ENCODE data around the gene CDC123. TPM values are rescaled to one million over a fixed set of nuclear protein-coding genes. Genes with fewer than 3 reads are reported as not detected.
"Not testable (repeated sequence)": the region's sequence is repeated elsewhere in the genome, so short reads cannot be mapped to it uniquely, and the experiment has no call there.

Gene CDC123
- total RNA-seq, 1 experiment from 2014 or later, result 138 TPM

DNA sequence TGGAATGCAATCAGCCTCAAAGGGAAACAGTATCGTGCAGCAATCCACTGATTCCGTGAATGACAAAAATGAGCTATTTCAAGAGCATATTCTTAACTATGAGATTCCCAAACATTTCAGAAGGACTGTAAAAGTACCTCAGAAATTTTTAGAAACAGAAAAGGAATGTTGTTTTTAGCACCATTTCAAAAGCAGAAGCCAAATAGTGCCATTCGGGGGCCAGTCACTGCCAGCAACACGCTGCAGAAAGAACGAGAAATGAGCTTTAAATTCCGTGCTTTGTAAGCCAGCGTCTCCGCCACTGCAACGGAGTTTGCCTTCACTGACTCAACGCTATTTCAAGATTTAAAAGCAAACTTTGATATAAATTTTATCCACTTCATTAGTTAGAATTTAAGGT is 6.6 kb upstream of the CDC123 start:
- DNase-seq (ENCODE audit: extremely low read depth, low read depth), result no peak

DNA sequence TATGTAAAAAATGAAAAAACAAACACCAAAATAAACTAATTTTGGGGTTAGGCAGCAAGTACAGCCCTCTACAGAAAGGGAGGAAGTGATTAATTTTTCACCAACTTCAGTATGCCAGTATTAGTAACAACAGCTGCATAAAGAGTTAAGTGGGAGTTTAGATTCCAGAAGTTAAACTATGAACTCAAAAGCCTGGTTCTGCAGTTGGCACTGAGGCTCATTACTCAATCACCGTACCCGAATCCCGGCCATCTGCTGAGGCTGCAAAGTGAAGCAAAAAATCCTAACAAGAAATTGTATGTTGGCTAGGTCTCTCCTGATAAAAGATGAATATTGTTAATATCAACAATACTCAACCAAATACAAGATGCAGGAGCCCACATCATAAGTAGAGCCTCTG is 4.3 kb upstream of the CDC123 start:
- DNase-seq (ENCODE audit: extremely low read depth, low read depth), result no peak

DNA sequence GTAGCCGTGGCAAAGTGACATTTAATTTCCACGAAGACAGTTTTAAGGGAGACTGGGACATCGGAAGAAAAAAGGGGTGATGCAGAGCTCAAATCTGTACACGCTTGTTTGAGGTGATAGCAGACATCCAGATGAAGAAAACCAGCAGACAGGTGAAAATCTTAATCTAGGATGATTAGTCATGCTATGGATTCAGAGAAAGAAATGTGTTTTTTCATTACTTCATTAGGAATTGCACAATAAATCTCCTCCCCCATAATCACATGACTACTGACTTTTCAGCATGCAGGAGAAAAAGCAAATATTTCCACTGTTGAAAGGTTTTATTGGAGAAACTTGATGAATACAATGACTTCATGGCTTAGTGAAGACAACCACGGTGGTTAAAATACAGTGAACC is 2.8 kb upstream of the CDC123 start:
- no peak for DNase-seq (ENCODE audit: extremely low read depth, low read depth)

DNA sequence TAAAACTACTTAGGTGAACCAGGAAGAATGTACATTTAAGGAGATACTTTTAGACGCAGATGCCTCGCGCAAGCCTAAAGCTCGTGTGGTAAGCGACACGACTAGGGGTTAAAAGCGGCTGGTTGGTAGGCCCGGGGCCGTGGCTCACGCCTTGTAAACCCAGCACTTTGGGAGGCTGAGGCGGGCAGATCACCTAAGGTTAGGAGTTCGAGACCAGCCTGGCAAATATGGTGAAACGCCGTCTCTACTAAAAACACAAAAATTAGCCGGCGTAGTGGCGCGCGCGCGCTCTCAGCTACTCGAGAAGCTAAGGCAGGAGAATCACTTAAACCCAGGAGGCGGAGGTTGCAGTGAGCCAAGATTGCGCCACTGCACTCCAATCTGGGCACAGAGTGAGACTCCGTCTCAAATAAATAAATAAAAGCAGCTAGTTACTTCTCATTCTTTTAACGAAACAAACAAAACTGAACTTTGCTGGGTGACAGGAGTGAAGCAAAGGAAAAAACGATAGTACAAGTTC is 1.2 kb upstream of the CDC123 start:
- peak; percentile 9 for DNase-seq (ENCODE audit: extremely low read depth, low read depth)

DNA sequence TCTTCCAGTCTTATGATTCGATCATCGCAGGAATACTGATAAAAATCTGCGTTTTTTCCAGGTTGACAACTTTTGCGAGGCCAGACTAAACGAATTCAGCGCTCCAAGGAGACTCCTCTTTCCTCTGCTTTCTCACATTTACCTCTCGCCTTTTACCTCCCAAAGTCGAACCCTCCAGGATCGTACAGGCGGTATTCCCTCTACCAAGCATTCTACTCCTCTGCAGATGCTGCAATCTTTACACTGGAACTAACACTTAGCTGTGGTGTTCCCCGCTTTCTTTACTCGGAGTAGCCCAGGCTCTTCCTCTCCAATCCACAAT is 746 bp upstream of the CDC123 start:
- no peak for DNase-seq (ENCODE audit: extremely low read depth, low read depth)

DNA sequence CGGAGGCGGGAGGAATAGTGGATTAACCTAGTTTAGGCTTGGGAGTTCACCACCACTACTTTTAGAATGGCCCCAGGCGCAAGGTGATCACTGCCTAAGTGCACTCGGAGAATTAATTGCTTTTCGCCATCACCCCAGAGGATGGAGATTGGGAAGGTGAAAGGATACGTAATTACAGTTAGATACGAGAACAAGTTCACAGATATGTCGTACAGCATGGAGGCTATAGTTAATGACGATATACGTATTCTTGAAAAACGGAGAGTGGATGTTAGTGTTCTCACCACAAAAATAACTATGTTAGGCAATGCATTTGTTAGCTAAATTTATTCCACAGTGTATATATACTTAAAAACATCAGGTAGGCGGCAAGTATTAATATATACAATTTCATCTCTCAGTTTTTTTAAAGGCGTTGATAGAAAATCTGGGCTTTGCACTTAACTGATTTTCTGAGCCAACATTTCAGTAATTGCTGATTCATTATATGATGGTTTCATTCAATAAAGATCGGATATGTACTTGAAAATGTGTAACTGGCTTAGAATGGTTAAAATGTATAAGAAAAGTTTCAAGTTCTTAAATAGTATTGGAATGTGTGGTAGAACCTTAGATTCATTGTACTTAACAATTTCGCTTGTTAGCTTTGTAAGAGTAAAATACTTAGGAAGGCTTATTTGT is 683 bp downstream of the CDC123 start:
- no peak for DNase-seq (ENCODE audit: extremely low read depth, low read depth)

DNA sequence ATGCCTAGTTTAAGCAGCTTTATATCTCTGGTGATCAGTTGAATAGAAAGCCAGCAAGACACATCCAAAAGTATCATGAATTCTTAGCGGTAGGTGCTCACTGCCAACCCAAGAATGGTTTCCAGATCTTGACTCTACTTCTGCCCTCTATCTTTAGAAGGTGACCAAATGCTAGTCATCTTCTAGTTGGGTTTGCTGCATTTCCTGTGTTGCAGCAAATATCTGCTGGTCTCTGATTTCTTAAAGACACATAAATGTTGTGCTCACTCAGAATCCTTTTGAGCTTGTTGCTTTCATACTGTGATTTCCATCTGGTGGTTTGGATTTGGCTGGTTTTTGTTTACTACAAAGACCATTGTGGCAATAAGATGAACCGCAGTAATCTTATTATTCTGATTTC is 2.2 kb downstream of the CDC123 start:
- no peak for DNase-seq (ENCODE audit: extremely low read depth, low read depth)

DNA sequence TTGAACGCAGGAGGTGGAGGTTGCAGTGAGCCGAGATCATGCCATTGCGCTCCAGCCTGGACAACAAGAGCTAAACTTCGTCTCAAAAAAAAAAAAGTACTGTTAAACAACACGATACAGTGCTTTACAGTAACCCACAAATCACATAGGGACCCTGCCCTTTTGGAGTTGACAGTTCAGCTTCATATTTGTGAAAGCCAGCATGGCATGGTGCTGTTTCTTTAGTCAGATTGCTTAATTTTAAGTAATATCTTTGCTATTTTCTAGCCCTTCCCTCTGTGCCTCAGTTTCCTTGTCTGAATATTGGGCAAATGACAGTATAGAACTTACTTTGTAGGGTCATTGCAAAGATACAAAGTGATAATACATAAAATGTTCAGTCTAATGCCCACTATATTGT is 4.9 kb downstream of the CDC123 start:
- no peak for DNase-seq (ENCODE audit: extremely low read depth, low read depth)

DNA sequence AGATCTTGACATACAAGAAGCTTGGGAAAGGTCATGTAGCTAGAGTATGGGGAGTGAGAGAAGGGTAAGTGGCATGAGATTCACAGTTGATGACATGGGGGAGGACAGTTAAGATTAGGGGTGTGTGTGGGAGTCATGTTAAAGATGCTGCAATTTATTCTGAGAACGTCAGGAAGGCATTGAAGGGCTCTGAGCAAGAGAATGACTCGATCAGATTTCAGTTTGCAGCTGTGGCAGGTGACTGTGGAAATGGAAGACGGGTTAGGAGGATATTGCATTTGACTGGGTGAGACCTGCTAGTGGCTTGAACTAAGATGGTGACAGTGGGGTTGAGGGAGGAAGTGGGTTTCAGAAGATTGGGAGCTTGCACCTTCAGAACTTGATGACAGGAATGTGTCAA is 5.6 kb downstream of the CDC123 start:
- no peak for DNase-seq (ENCODE audit: extremely low read depth, low read depth)

DNA sequence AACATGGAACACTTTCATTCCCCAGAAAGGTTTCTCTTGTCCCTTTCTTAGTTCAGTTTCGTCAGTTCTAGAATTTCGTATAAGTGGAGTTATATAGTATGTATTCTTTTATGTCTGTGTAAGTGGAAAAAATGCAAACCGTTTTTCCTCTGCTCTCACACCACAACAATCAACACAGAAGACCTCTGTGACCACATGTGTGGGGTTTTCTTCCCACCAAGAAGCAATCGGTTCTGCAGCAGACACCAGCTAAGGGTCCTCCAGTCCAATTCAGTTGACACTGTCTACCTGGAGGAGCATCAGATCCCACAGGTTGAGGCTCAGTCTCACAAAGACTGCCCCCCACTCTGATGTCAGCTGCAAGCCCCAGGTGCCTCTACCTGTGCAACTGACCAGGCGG is 6.2 kb downstream of the CDC123 start:
- no peak for DNase-seq (ENCODE audit: extremely low read depth, low read depth)

DNA sequence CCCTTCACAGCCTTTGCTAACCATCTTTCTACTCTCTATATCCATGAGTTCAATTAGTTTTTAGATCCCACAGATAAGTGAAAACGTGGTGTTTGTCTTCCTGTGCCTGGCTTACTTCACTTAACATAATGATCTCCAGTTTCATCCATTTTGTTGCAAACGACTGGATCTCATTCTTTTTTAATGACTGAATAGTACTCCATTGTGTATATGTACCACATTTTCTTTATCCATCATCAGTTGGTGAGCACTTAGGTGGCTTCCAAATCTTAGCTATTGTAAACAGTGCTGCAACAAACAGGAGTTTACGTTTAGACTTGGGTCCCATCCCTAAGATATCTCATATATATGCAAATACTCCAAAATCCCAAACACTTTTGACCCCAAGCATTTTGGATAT is 9.1 kb downstream of the CDC123 start:
- no peak for DNase-seq (ENCODE audit: extremely low read depth, low read depth)

DNA sequence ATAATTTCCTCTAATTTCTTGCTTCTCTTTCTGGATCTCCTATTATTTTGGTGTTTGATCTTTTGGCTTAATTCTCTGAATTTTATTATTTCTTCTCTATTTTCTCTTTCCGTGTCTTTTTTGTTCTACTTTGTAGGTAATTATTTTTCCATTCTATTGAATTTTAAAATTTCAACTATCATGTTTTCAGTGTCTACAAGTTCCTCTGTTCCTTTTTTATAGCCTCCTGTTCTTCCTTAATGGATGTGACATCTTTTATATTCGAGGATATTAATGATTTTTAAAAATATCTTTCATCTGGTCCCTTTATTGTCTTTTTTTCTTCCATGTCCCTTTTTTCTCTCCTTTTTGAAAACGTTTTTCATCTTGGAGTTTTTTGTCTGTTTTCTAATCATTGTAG is 11.1 kb downstream of the CDC123 start:
- no peak for DNase-seq (ENCODE audit: extremely low read depth, low read depth)

DNA sequence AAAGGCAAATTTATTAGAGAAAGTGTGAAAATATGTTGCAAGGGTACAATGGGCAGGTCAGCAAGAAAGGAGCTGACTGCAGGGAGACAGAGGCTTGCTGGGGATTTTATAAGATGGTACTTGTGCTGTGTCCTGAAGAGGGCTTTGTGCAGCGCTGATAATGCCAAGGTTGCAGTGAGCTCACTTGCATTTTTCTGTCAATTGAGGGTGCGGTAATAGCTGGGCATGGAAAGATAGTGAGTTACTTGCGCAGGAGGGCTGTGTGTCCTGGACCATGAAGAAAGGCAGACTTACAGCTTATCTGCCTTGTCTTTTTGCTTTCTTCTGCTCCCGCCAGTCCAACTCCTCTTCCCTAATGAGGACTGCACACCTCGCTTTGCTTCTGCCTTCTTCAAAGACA is 12.5 kb downstream of the CDC123 start:
- no peak for DNase-seq (ENCODE audit: extremely low read depth, low read depth)

DNA sequence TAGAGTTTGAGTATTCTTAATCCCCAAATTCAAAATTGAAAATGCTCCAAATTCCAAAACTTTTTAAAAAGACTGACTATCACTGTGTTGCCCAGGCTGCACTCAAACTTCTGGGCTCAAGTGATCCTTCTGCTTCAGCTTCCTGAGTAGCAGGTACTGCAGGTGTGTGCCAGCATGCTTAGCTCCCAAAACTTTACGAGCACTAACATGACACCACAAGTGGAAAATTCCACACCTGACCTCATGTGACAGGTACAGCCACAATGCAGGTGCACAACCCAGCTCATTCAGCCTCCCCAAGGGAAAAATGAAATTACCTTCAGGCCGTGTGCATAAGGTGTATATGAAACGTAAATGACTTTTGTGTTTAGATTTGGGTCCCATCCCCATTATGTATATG is 16.5 kb downstream of the CDC123 start:
- DNase-seq (ENCODE audit: extremely low read depth, low read depth), result no peak

DNA sequence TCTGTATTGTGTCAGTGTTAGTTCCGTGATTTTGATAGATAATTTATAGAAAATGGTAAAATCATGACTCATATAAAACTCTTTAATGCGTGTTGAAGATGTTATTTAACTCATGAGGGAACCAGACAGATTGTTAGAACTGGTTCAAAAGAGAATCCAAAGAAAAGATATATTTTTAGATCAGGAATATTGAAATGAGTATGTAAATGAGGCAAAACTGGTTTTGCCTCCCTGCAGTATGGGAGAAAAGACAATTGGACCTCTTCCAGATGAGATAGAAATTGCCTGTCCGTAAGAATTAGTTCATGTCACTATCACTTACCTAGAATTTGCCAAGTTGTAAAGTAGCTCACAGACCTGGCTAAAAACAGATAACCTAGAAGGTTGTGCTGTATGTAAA is 17.6 kb downstream of the CDC123 start:
- no peak for DNase-seq (ENCODE audit: extremely low read depth, low read depth)

DNA sequence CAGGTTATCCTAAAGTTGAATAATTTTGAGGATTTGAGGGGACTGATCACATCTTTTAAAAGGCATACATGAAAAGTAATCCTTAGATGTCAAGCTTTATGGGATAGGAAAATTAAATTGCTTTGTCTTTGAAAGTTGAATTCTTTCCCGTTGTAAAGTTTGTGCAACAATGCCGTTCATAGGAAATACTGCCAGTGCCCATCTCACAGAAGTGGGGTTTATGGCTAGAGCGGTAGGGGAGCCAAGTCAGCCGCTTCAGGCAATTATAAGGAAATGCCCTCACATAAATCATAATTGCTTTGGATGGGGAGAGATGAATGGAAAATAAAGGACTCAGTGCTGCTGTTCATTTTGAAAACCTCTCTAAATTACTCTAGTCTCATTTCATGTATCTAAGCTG is 18.1 kb downstream of the CDC123 start:
- DNase-seq (ENCODE audit: extremely low read depth, low read depth), result no peak

DNA sequence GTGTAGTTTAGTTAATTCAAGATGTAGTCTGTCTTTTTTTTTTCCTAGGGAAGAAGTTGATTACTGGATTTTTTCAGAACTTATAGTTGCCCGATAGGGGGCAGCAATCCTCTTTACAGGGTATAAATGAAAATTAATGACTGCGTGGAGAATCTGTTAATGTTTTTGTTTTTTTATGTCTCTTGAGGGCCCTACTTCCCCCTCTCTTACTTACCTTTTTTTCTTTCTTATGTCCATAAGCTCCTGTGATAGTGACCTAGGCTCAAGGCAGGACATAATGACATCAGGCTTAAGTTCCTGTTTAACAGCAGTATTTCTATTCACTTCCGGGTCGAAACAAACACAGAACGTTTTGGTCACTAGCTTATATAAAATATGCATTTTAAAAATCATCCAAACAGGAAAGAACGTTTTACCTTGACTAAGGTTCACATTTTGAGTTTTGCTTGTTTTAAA is 18.8 kb downstream of the CDC123 start:
- DNase-seq (ENCODE audit: extremely low read depth, low read depth), result peak; percentile 16

DNA sequence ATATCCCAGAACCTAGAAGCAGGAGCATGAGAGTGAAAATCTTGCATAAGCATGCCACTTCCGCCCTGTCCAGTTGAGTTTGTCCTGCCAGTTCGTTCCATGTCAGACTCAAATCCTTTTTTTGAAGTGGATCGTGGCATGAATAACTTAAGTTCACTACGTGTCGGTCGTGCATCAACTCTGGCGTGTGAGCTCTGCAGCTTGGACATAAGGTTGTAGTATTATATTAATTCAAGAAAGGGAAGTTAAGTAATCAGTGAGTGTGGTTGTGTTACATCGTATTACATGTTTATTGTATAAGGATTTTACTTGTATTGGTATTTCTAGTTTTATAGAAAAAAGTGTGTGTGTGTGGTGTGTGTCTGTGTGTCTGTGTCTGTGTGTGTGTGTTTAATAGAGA is 23.0 kb downstream of the CDC123 start:
- DNase-seq (ENCODE audit: extremely low read depth, low read depth), result no peak

DNA sequence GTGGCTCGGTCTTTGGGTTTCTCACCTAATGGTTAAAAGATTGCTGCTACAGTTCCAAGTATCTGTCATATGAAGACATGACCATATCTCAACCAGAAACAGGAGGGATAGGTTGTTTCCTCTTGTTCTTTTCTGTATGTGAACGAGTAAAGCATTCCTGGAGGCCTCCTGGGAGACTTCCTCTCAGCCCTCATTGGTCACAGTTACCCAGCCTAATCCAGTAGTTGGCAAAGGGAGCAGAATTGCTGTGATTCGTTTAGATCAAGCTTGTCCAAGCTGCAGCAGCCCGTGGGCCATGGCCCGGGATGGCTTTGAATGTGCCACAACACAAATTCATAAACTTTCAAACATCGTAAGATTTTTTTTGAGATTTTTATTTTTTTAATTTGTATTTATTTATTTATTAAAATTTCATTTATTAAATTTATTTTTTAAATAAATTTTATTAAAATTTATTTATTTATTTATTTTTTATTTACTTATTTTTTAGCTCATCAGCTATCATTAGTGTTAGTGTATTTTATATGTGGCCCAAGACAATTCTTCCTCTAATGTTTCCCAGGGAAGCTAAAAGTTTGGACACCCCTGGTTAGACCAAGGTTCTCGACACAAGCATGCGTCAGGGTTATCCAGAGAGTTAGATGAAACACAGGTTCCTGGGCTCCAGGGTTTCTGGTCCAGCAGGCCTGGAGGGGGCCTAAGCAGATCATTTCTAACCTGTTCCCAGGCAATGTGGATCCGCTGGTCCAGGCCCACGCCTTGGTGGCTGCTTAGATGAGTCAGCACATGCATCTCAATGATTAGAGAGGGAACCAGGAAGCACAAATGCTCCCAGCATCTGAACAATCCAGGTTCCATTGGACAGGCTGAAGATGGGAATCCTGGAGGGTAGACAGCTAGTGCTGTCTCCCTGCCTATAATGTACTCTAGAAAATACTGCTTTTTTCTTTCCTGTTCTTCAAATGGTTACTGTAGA is 25.6 kb downstream of the CDC123 start:
- no peak for DNase-seq (ENCODE audit: extremely low read depth, low read depth)

DNA sequence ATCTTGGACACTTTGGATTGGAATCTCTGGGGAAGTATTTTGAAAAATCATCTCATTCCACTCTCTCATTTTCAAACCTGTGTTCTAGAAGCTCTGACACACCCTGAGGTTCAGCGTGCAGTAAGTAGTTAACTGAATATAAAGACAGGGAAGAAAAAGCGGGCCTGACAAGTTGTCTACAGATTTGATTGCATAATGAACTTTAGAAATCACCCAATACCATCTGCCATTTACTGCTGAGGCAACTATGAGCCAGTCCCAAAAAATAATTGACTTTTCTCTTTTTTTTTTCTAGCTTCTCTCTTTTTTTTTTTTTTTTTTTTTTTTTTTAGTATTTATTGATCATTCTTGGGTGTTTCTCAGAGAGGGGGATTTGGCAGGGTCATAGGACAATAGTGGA is 29.5 kb downstream of the CDC123 start:
- DNase-seq (ENCODE audit: extremely low read depth, low read depth), result no peak

DNA sequence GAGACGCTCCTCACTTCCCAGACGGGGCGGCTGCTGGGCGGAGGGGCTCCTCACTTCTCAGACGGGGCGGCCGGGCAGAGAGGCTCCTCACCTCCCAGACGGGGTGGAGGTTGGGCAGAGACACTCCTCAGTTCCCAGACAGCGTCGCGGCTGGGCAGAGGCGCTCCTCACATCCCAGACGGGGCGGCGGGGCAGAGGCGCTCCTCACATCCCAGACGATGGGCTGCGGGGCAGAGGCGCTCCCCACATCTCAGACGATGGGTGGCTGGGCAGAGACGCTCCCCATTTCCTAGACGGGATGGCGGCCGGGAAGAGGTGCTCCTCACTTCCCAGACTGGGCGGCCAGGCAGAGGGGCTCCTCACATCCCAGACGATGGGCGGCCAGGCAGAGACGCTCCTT is 30.4 kb downstream of the CDC123 start:
- not testable (repeated sequence) for DNase-seq (ENCODE audit: extremely low read depth, low read depth)

DNA sequence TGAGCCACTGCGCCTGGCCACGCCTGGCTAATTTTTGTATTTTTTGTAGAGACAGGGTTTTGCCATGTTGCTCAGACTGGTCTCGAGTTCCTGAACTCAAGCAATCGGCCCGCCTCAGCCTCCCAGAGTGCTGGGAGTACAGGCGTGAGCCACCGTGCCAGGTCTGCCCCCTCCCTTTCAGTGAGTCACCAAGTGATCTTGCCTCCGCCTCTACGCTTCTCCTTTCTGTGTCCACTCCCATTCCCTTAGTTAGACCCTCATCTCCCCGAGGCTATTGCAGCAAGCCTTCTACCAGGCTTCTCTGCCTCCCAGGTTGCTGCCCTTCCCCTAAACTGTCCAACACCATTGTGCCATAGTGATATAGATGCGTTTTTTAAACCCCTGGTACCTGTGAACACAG is 32.9 kb downstream of the CDC123 start:
- DNase-seq (ENCODE audit: extremely low read depth, low read depth), result no peak
